HG03025 (cell line): ENCODE measurements around the gene SLC9A9.

Experiments
- ATAC-seq: cut with Tn5 transposase; IDR thresholded peaks from one replicate; pipeline ENCODE4 v1.9.1; 2021; ENCODE audit warnings: mild to moderate bottlenecking, moderate library complexity; ENCODE audit not compliant: unreplicated experiment, low FRiP score

The SLC9A9 gene

DNA sequence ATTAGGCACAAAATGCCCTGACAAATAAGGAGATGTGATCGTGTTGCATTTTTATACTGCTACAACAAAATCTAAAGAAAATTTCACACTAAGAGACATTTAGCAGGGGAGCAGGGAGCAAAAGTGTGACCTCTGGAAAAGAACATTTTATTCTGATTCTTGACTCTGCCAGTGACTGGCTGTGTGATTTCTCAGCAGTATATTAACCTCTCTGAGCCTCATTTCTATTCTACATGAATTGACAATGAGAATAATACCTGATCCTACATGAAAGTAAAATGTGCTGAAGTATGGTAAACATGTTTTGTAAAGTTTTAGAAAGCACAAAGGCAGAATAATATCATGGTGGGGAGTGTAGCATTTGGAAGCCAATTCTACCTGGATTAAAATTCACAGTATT is 273.3 kb downstream of the SLC9A9 start:
- no peak for ATAC-seq

DNA sequence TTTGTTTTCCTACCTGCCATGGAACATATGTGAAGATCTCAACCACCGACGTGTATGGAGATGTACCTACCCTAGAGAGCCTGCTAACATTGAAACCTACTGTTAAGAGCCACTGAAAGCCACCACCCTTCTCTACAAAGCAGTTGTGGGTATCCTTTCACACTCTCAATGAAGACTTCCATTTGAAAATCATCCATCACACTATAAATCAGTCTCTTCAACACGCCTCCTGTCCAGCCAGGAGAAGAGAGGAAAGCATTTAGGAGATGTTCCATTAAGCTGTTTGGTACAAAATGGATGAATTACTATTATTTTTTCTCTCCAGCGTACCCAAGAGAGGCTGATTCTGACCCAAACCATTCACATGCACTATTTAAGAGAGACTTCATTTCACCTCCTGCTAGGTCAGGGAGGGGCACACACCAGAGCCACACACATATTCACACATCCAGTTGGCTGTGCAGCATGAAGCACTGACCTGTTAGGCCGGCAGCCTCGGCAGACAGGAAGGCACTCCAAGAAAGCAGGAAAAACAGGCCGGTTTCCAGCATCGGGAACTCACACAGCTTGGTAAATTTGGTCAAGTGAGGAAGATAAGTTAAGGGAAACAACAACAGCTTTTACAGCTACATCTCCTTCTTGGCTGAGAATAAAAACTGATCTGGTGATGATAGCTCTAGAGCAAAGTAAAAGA is 274.5 kb downstream of the SLC9A9 start:
- no peak for ATAC-seq

DNA sequence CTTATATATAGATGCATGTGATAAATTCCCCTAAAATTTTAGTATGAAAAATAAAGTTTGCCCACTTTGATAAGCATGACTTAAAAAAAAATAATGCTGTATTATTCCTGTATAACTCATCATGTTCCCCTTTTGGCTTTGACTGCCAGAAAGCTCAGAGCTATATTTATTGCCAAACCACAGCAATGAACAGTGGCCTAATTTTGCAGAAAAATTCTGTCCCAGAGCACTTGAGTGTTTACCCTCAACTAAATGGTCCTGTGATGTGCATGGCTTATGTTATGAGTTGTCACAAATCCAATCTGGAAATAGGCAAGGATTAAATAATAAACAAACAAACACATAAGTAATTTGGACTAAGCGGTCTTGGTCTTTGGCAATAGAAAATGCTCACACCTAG is 276.7 kb downstream of the SLC9A9 start:
- no peak for ATAC-seq

DNA sequence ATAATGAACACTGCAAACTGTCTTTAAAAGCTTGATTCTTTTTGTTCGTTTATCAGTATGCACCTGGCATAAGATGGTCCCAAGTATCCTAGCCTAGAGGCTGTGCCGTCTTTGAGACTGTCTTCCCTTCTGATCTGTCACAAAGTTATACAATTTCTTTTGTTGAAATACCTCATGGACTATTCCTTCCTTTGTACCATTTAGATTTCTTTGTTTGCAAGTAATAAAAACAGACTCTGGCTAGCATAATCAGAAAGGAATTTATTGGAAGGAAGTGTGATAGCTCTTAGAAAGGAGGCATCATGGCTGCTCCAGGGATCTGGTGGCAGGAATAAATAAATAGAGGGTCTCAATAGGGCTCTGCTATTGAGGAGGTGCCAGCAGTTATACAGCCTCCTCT is 280.4 kb downstream of the SLC9A9 start:
- ATAC-seq, result no peak

DNA sequence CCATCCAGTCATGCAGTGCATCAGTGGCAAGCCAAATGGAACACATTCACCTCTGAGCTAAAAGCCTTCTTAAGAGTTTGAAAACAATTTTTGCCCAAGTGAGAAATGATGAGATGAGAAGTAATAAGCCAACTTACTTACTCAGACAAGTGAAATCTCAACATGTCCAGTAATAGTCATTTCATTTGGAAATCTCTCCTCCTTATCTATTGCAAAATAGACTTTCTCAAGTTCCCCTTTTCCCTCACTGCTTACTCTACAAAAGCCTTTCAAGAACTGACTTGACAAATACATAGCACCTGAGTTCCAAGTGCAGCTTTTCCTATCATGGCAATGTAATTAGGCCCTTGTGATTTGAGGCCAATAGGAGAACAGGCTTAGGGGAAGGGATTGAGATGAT is 282.3 kb downstream of the SLC9A9 start:
- no peak for ATAC-seq

DNA sequence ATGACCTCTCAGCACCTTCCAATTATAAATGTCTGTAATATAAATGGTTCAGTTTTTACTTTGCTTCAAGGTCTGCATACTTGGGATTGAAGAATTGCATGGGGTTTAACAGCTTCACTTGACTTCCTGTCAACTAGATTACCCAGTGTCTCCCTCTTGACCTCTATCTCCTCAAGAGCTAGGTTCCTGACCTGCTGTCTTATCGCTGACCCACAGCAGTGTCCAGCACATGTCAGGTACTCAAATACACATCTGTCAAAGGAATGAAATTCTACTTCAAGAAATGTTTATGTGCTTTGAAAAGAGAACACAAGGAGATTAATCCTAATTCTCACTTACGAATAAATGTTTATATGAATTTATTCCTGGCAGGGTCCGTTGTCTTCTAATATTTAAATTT is 284.5 kb downstream of the SLC9A9 start:
- no peak for ATAC-seq

DNA sequence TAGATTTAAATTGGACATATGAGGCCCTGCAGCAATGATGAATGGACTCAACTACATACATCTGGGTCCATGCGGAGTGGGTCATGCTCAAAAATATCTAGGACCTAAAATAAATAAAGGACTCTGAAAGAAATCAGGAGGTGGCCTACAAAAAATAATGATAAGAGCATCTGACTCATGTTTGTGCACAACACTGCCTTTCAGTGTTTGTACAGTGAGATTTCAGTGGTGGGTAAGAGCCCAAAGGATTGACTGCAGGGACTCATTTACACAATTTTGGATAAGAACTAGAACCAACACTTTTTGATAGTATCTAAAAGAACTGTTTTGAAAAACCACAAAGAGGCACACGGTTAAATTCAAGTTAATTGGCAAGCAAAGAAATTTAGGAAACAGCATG is 285.5 kb downstream of the SLC9A9 start:
- no peak for ATAC-seq

DNA sequence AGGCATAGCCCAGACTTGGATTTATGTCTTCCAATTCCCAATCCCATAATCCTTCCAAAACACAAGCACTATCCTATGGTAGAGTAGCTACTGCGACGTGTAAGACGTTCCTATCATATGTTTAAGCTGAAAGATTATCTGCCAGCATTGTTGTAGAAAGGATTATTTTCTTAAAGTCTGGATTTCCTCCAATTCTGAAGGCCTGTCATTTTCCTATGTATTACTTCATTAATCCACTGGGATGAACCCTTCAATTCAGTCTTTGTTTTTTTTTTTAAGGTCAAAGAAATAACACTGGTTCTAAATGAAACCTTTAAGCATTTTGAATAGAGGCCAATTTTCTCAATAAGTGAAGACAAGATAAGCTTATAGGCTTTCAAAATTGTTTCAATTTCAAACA is 289.0 kb downstream of the SLC9A9 start:
- no peak for ATAC-seq

DNA sequence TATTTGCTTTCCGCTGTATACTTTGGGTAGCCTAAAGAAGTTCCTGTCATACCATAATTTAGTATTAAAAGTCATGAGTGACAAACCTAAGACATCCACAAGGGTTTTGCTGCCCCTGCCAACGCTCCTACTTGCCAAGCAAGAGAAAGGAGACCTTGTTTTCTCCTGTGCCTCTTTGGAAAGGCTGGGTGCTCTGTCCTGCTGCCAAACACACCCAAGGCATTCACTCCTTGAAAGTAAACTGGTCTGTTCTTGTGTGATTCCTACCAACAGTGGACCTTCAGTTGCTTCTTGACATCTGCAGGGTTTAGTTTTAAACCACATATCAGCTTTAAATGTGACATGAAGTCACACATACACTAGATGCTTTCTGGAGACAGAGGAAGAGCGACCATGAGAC is 295.4 kb downstream of the SLC9A9 start:
- no peak for ATAC-seq

DNA sequence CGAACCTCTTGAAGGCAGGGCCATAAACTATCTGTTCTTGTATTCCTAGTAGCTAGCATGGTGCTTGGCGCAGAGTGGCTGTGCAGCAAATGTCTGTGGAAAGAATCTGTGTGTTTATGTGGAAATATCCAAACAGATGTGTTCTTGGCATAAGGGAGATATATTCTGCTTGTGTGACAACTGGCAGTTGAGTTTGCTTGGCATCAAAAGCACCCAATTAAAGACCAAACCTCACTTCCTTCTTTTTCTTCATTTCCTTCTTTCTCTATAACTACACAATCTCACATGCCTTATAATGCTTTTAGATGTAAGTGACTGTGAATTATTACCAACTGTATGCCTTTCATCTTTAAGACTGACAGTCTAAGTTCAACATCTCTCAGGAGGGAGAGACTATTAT is 296.5 kb downstream of the SLC9A9 start:
- ATAC-seq, result no peak

DNA sequence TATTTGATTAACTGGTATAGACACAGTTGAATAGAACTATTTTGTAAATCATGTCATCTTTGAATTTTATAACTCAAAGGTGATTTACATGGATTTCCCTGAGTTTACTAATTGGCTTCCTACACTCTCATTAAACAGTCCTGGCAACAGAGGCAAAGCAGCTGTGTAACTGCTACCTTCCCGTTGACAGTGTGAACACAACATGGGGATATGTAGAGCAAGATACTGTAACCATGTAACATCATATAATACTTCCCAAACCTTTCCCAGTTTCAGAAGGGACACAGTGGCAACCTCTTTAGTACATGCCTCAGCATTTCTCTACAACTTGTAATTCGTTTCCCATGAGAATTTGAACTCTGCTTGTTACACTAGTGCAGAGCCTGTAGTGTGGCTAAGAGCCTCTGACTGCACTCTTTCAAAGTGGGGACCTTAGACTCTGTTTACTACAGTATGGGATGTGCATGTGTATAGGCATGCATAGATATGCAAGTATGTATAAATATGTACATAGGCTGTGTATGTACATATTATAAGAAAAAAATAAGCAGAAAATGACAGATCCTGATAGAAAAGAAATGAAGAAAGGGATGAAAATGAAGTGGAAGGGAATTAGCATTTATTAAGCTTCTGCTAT is 299.3 kb downstream of the SLC9A9 start:
- ATAC-seq, result no peak

DNA sequence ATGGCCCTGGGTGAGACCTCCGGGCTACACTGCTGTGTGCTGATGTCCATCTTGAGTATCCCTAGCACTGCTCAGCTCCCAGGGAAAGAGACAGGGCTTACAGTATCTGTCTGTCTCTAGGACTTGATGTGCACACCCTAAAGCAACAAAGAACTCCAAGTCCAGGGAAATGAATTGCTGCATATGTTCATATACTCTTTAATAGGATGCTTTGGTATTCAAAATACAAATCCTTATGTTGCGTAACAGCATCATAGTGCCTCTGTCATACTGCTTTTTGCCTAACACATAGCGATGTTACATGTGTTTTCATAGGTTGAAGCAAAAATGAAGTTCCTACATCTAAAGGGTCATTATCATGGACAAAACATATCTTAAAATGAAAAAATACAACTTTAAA is 299.9 kb downstream of the SLC9A9 start:
- ATAC-seq, result no peak

DNA sequence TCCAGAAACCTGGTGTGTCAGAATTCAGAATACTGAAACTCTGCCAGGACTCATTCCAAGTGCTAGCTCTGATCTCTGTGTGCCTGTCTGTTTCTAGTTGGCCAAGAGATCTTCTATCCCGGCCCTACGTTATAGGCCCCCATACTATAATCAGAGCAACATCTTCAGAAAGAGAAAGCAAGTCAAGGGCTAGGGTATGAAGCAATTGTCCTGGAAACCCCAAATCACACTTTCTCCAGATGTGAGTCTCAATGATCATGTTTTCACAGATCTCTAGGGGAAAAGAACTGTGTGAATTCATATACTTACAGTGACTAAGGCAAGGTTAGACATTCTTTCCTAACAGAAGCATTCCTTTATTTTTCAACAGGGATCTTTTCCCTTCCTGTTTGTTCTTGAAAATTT is 309.7 kb downstream of the SLC9A9 start:
- ATAC-seq, result no peak

DNA sequence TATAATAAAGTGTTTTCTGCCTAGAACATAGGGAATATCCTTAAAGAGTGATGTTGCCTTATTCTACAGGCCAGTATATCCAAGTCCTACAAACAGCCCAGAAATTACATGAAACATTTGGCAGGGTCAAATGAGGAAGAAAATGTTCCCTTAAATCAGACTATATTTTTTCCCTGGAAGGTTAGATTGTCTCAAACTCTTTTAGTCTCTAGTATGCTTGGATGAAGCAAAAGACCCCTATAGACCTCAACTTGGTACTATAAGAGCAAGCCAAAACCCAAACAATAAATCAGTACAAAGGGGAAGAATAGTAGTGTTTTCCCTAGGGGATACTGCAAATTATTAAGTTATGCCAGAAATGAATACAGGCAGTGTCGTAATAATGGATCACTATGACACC is 310.2 kb downstream of the SLC9A9 start:
- no peak for ATAC-seq

DNA sequence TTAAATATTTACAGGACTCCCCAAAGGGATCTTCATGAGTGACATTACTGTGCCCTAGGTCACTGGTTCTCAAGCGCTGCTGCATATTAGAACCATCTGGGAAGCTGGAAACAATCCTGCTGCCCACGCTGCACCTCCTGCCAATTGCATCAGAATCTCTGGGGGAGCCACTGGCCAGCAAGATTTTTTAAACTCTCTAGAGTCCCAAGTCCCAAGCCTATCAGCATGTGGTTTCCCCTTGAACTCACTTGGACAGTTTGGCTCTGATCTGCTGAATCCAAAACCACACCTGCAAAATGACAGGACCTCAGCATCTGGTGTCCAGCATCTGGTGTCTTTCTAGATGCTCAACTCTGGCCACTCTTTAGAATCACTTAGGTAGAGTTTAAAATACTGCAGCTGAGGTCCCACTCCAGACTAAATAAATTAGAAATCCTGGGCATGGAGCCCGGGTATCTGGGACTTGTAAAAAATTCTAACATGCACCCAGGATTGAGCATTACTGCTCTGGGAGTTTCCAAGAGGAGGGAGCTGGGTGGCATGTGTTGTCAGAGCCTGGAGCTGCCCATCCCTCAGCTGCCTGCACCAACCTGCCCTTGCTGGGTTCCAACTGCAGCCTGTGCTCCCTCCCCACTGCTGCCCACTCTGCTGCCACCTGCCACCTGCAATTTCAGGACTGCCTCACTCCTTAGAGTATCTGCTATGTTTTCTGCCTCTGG is 311.3 kb downstream of the SLC9A9 start:
- no peak for ATAC-seq

DNA sequence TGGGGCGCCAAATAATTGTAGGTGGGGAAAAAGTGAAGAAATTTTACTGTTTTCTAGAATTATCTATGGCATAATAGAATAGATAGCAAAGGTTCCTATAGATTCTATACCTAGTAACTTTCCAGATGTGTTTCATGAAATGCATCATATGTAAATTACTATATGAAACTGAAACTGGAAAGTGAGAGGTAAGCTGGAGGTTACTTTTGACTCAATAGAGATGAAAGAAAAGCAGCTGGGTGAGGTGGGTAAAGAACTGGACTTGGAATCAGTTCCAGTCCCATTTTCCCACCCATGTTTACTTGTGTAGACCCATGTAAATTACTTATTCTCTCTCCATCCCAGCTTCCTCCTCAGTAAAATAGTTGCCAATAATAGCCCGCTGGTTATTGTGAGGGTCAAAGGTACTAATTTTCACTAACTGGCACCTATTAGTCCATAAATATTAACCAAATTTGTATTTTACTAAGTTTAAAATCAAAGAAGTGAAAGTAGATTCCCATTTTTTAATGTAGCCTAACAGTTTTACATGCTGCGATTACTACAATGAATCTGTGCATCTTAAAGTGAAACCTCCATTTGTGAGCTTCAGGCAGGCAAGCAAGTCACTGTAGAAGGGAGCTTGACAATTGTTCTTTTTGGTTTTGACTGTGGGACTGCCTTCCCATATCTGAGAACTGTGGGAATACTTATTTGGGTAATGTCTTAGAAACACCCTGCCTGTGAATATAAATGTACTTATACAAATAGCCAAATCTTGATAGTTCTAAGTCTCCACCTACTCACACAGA is 312.1 kb downstream of the SLC9A9 start:
- ATAC-seq, result peak; percentile 93

DNA sequence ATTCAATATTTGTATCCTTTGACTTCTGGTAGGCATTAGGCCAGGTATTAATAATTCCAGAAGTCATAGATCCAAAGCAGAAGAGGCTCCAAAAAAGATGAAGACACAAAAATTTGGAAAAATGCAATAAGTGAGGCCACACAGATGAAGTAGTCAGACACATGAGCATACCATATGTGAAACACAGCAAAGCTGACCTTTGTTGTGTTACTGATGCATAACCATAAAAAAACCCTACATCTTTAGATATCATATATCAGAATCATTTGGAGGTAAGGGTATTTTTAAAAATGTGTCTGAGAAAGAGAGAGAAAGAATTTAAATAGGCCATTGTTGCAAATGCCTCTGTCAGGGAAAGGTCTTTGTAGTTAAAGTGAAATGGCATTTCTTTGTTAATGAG is 314.9 kb downstream of the SLC9A9 start:
- ATAC-seq, result no peak

DNA sequence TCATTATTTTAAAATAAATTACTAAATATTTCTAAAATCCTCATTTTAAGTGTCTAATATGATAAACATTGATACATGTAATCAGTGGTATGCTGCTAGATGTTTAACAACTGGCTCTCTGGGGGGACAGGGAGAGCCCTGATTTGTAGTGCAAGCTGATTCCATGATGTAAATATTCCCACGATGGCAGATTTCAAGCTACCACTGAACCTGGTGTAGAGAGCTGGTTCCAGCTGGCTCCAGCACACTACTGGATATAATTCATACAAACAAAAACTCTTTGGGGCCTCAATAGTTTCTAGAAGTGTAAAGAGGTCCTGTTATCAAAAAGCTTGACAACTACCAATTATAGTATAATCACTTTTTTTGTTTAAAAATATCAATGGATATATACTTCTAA is 316.2 kb downstream of the SLC9A9 start:
- ATAC-seq, result no peak

DNA sequence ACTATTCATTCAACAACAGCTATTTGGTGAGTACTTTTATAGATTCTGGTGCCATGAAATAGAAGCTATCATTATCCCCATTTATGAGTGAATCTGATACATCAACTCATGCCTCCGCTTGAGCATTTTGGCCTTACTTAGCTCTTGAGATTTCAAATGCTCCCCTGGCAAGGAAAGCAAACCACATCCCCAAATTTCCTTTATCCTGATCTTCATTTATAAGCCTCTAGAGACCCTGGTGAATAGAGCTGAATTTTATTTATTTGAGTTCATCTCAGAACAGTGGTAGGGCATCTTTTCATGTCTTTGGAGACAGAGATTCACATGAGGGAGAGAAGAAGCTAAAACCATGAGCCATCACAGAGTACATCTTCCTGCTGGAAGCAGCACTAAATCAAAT is 317.2 kb downstream of the SLC9A9 start:
- ATAC-seq, result no peak

DNA sequence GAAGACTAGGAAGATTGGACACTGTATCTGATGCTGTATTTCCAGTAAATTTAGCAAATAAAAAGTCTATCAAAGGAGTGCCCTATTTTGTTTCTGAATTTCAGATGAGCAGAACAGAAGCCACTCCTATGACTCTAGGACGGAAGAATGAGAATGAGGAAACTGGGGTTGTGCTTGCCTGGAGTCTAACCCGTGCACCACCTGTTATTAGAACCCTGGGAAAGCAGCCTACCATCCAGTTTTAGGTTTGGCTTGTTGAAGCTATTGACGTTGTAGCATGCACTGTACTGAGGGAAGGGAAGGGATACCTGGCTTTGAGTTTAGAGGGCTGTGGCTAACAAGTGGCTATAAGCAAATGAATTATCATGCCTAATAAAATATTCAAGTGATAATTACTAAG is 318.5 kb downstream of the SLC9A9 start:
- ATAC-seq, result no peak

DNA sequence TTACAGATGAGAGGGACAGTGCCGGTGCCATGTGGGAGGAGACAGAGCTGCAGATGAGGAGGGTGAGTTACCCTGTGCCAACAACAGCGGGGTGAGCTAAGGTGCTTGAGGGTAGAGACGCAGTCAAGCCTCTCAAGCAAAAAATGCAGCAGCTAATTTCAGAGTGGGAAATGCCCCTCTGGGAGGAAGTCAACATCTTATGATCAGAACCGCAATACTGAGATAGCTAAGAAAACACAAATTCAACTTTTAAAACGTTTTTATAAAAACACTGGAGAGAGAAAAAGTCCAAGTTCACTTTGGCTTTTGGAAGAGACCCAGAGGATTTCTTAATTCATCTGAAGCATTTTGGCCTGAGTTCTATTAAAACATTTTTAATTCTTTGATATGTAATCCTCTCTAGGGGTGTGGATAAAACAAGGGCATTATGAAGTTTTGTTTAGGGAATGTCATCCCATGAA is 319.2 kb downstream of the SLC9A9 start:
- ATAC-seq, result no peak
